Sigmoid colon (tissue), 4 donors: Measurements from ENCODE around the gene SEC24C.
"Not testable (repeated sequence)": the region's sequence is repeated elsewhere in the genome, so short reads cannot be mapped to it uniquely, and the experiment has no call there.

ENCODE experiments used
- EP300 ChIP-seq, 4 donors: sonication (generic); formaldehyde crosslinking; IDR thresholded peaks; one replicate each; pipeline ENCODE4 v1.6.1; 2017; ENCODE audit warnings: antibody characterized with exemption in 4 of 4
- POLR2A ChIP-seq, 2 donors: fragments of 450-650 bp; IDR thresholded peaks; one replicate each; pipeline ENCODE4 v1.6.1; 2016; ENCODE audit warnings: antibody characterized with exemption in 2 of 2, mild to moderate bottlenecking in 2 of 2, moderate library complexity in 2 of 2
- POLR2AphosphoS5 ChIP-seq, 4 donors: sonication (generic); formaldehyde crosslinking; IDR thresholded peaks; one replicate each; pipeline ENCODE4 v1.6.1; 2017; ENCODE audit warnings: antibody characterized with exemption in 4 of 4
- TF ChIP-seq, protein P1 (sequence below), 4 experiments: fragments of 450-650 bp in 3 of 4; fragments of 200-600 bp in 1 of 4; IDR thresholded peaks; one replicate each; pipeline ENCODE4 v1.5.1; 2016 to 2019; ENCODE audit warnings: antibody characterized with exemption in 4 of 4, mild to moderate bottlenecking in 3 of 4, moderate library complexity in 2 of 4

DNA sequence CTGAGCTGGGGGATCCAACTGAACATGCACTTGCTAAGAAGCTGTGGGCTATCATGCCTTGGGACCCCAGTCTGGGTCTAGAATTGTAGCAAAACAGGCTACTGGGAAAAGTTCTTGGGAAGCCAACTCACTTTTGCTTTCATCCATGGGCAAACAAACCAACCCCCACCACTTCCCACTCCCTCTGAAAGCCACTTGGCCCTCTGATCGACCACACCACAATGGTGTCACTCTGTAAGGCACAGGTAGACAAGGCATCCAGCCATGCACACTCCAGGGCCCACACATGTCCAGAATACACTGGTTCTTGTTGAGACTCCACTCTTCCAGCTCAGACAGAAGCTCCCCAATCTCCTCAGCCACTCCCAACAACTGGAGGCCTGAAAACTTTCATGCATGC lies 36.0 kb upstream of the SEC24C start:
- TF ChIP-seq POLR2AphosphoS5, EP300, POLR2A (IDR thresholded peaks at IDR 0.05): not testable (repeated sequence)
- TF ChIP-seq, protein P1, sequence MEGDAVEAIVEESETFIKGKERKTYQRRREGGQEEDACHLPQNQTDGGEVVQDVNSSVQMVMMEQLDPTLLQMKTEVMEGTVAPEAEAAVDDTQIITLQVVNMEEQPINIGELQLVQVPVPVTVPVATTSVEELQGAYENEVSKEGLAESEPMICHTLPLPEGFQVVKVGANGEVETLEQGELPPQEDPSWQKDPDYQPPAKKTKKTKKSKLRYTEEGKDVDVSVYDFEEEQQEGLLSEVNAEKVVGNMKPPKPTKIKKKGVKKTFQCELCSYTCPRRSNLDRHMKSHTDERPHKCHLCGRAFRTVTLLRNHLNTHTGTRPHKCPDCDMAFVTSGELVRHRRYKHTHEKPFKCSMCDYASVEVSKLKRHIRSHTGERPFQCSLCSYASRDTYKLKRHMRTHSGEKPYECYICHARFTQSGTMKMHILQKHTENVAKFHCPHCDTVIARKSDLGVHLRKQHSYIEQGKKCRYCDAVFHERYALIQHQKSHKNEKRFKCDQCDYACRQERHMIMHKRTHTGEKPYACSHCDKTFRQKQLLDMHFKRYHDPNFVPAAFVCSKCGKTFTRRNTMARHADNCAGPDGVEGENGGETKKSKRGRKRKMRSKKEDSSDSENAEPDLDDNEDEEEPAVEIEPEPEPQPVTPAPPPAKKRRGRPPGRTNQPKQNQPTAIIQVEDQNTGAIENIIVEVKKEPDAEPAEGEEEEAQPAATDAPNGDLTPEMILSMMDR (IDR thresholded peaks at IDR 0.05), result not testable (repeated sequence)
